Tibial artery (tissue), 4 donors: ENCODE data around the gene MYBBP1A.
"Not testable (repeated sequence)": the region's sequence is repeated elsewhere in the genome, so short reads cannot be mapped to it uniquely, and the experiment has no call there.

Experiments used
- DNase-seq, 2 donors: peaks; one replicate each; pipeline ENCODE4 v3.0.0-alpha.2; 2019
- H3K27ac ChIP-seq, 2 donors: fragments of 200-600 bp; sonication (generic) in 1 of 2; 1 replicate in 1 of 2; 2 replicates in 1 of 2; pipeline ENCODE4 v1.5.1; 2018 to 2019; ENCODE audit warnings: mild to moderate bottlenecking in 1 of 2
- H3K27me3 ChIP-seq, 2 donors: fragments of 200-600 bp; sonication (generic) in 1 of 2; one replicate each; pipeline versions ENCODE4 v1.5.1 to v1.6.0; 2016 to 2019
- H3K36me3 ChIP-seq, 3 donors: fragments of 200-600 bp; sonication (generic) in 2 of 3; one replicate each; pipeline ENCODE4 v1.5.1; 2016 to 2019; ENCODE audit warnings: mild to moderate bottlenecking in 2 of 3
- H3K4me1 ChIP-seq, 4 donors: fragments of 200-600 bp; sonication (generic) in 2 of 4; 1 replicate in 3 of 4; 2 replicates in 1 of 4; pipeline ENCODE4 v1.5.1; 2016 to 2019
- H3K4me3 ChIP-seq, 2 donors: fragments of 200-600 bp; sonication (generic) in 1 of 2; 1 replicate in 1 of 2; 2 replicates in 1 of 2; pipeline ENCODE4 v1.5.1; 2018 to 2019; ENCODE audit warnings: mild to moderate bottlenecking in 2 of 2
- H3K9me3 ChIP-seq, 3 donors: fragments of 200-600 bp; sonication (generic) in 1 of 3; one replicate each; pipeline ENCODE4 v1.5.1; 2016 to 2019
- CTCF ChIP-seq, 2 experiments: fragments of 200-600 bp in 1 of 2; fragments of 450-650 bp in 1 of 2; IDR thresholded peaks; one replicate each; pipeline ENCODE4 v1.5.1; 2017 to 2019; ENCODE audit warnings: antibody characterized with exemption in 2 of 2, mild to moderate bottlenecking in 1 of 2, moderate library complexity in 1 of 2
- intact Hi-C: fragments of 100-400 bp; cut with DNase I; formaldehyde crosslinking; loops from one replicate; pipeline ENCODE4 v1.15.0; 2023; ENCODE audit warnings: low total_unique reads

Gene MYBBP1A

GRCh38 chr17:4590981-4591453 lies 35.8 kb upstream of the MYBBP1A start:
- no peak for TF ChIP-seq CTCF (IDR thresholded peaks at IDR 0.05)

GRCh38 chr17:4590042-4590441 lies 34.9 kb upstream of the MYBBP1A start:
- H3K27ac ChIP-seq, H3K4me1 ChIP-seq, intact Hi-C loops, DNase-seq, H3K36me3 ChIP-seq, H3K4me3 ChIP-seq, H3K9me3 ChIP-seq: not testable (repeated sequence)
- H3K27me3 ChIP-seq: peaks cover 0 to 33% of the 10 kb centered on the region in 2 donors

More at GRCh38 chr17:4590981-4591453, 35.8 kb upstream of the MYBBP1A start:
- intact Hi-C loops: no loop called here
- H3K9me3 ChIP-seq: no peaks in the 10 kb centered on the region
- peak in 1 of 2 donors; percentile 55 for DNase-seq
- no peaks in the 10 kb centered on the region for H3K4me1 ChIP-seq
- H3K36me3 ChIP-seq: no peaks in the 10 kb centered on the region
- no peak overlapping the region for H3K27ac ChIP-seq
- peaks cover 0 to 24% of the 10 kb centered on the region in 2 donors for H3K27me3 ChIP-seq
- H3K4me3 ChIP-seq: no peak overlapping the region

- Histone ChIP-seq H3K36me3 (no peaks in the 10 kb centered on the region), H3K27ac (no peak overlapping the region), H3K27me3 (peaks cover 0 to 43% of the 10 kb centered on the region in 2 donors), H3K4me1 (peaks cover 0 to 11% (median 9%) of the 10 kb centered on the region in 4 donors), H3K4me3 (no peak overlapping the region), H3K9me3 (no peaks in the 10 kb centered on the region)
- intact Hi-C loops: no loop called here
- TF ChIP-seq CTCF (IDR thresholded peaks at IDR 0.05): no peak
- peak in 1 of 2 donors; percentile 57 for DNase-seq
Measured at GRCh38 chr17:4588898-4589625, 33.9 kb upstream of the MYBBP1A start.

DNA sequence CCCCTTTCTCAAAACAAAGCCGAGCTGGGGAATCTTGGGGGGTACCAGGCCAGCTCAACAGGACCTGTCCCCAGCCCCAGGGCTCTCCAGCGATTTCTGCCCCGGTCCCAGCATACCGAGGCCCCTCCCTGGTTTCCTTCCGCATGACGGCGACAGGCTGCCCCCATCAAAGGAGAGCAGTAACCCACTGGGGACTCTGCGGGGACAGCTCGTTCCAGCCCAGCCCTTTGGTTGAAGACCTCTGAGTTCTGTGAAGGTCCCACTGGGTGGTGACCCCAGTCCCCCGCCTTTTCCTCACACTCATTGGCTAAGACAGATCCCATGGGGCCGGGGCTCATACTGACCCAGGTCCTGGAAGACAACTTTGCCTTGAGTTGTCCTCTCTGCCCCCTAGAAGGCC lies 33.2 kb upstream of the MYBBP1A start:
- H3K4me3 ChIP-seq: no peak overlapping the region
- DNase-seq: no peak
- peaks cover 0 to 50% of the 10 kb centered on the region in 2 donors for H3K27me3 ChIP-seq
- H3K4me1 ChIP-seq: peaks cover 0 to 16% (median 14%) of the 10 kb centered on the region in 4 donors
- TF ChIP-seq CTCF (IDR thresholded peaks at IDR 0.05): no peak
- H3K27ac ChIP-seq: no peak overlapping the region
- H3K36me3 ChIP-seq: no peaks in the 10 kb centered on the region
- no peaks in the 10 kb centered on the region for H3K9me3 ChIP-seq
- intact Hi-C loops: no loop called here

DNA sequence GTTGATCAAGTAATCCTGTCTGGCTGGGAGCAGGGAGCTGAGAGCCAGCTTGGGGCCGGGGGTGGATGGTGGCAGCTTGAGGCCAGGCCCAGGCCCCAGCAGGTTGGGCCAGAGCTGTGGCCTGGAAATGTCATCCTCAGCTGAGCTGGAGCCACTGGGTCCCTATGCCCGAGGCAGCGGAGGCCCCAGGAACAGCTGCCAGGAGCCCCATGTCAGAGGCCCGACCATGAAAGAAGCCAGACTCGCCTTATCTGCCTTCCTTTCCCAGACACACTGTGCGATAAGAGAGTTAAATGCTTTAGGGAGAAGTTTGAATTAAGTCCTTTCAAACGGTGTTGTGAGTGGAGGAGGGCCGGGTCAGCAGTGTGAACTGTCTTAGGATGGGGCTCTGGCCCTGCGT lies 32.6 kb upstream of the MYBBP1A start:
- no peak for DNase-seq
- H3K36me3 ChIP-seq: no peaks in the 10 kb centered on the region
- TF ChIP-seq CTCF (IDR thresholded peaks at IDR 0.05): no peak
- H3K27me3 ChIP-seq: peaks cover 0 to 56% of the 10 kb centered on the region in 2 donors
- H3K9me3 ChIP-seq: no peaks in the 10 kb centered on the region
- H3K4me1 ChIP-seq: peaks cover 0 to 16% (median 14%) of the 10 kb centered on the region in 4 donors
- no peak overlapping the region for H3K4me3 ChIP-seq
- intact Hi-C loops: no loop called here
- H3K27ac ChIP-seq: no peak overlapping the region

DNA sequence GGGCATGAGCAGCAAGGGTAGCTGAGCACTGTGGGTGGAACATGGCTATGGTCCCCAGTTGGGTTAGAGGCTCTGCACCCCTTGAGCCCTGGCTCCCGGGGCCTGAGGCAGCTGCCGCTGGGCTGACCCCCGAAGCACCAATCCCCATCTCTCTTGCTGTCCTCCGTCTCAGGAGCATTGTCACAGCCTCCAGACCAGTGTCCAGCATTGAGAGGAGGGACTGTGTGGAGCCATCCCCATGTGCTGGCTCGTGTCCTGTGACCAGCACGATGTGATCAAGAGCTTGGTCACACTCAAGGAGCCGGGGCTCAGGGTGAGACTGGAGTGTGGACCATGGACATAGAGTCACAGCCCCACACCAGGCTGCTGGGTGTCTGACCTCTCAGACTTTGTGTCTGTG lies 32.0 kb upstream of the MYBBP1A start:
- intact Hi-C loops: no loop called here
- H3K27me3 ChIP-seq: peaks cover 0 to 58% of the 10 kb centered on the region in 2 donors
- no peak overlapping the region for H3K4me3 ChIP-seq
- no peak for DNase-seq
- peaks cover 0 to 16% (median 14%) of the 10 kb centered on the region in 4 donors for H3K4me1 ChIP-seq
- no peak for TF ChIP-seq CTCF (IDR thresholded peaks at IDR 0.05)
- H3K36me3 ChIP-seq: no peaks in the 10 kb centered on the region
- no peaks in the 10 kb centered on the region for H3K9me3 ChIP-seq
- H3K27ac ChIP-seq: no peak overlapping the region
